ENCODE measurements around the gene LSAMP. TPM values are rescaled to one million over a fixed set of nuclear protein-coding genes. Genes with fewer than 3 reads are reported as not detected.

LSAMP gene
- 10 to 100 TPM; 12.7 to 16.7 (median 14.2) TPM for polyA plus RNA-seq (ENCODE audit: insufficient read length in 4 of 4)

- DNase-seq (ENCODE audit: low read depth in 4 of 4, low spot score in 3 of 4), result no peak
Observed at GRCh38 chr3:116445311-116445841, at the start of gene LSAMP. Gene LSAMP (minus strand): TSS chr3:116445487.

GRCh38 chr3:116492379-116492778 lies 47.1 kb upstream of the LSAMP start:
- DNase-seq (ENCODE audit: low read depth in 4 of 4, low spot score in 3 of 4), result no peak

GRCh38 chr3:116483135-116483534 lies 37.8 kb upstream of the LSAMP start:
- DNase-seq (ENCODE audit: low read depth in 4 of 4, low spot score in 3 of 4), result no peak

GRCh38 chr3:116476691-116477090 lies 31.4 kb upstream of the LSAMP start:
- no peak for DNase-seq (ENCODE audit: low read depth in 4 of 4, low spot score in 3 of 4)

GRCh38 chr3:116474801-116475200 lies 29.5 kb upstream of the LSAMP start:
- DNase-seq (ENCODE audit: low read depth in 4 of 4, low spot score in 3 of 4), result no peak

- DNase-seq (ENCODE audit: low read depth in 4 of 4, low spot score in 3 of 4), result peak in 1 of 4 donors; percentile 8
Observed at GRCh38 chr3:116474032-116474780, 28.9 kb upstream of the LSAMP start.

- no peak for DNase-seq (ENCODE audit: low read depth in 4 of 4, low spot score in 3 of 4)
Observed at GRCh38 chr3:116473602-116474001, 28.3 kb upstream of the LSAMP start.

GRCh38 chr3:116470605-116471197 lies 25.4 kb upstream of the LSAMP start:
- DNase-seq (ENCODE audit: low read depth in 4 of 4, low spot score in 3 of 4), result no peak

- DNase-seq (ENCODE audit: low read depth in 4 of 4, low spot score in 3 of 4), result no peak
Observed at GRCh38 chr3:116469546-116469945, 24.3 kb upstream of the LSAMP start.

- no peak for DNase-seq (ENCODE audit: low read depth in 4 of 4, low spot score in 3 of 4)
Observed at GRCh38 chr3:116464276-116464798, 19.1 kb upstream of the LSAMP start.

- DNase-seq (ENCODE audit: low read depth in 4 of 4, low spot score in 3 of 4), result no peak
Observed at GRCh38 chr3:116453666-116454346, 8.5 kb upstream of the LSAMP start.

GRCh38 chr3:116449546-116450350 lies 4.5 kb upstream of the LSAMP start:
- DNase-seq (ENCODE audit: low read depth in 4 of 4, low spot score in 3 of 4), result no peak

GRCh38 chr3:116445990-116446389 lies 703 bp upstream of the LSAMP start:
- DNase-seq (ENCODE audit: low read depth in 4 of 4, low spot score in 3 of 4), result no peak

- DNase-seq (ENCODE audit: low read depth in 4 of 4, low spot score in 3 of 4), result no peak
Observed at GRCh38 chr3:116444819-116445310, 422 bp downstream of the LSAMP start.

GRCh38 chr3:116444115-116444747 lies 1.1 kb downstream of the LSAMP start:
- DNase-seq (ENCODE audit: low read depth in 4 of 4, low spot score in 3 of 4), result no peak

GRCh38 chr3:116443191-116443661 lies 2.1 kb downstream of the LSAMP start:
- DNase-seq (ENCODE audit: low read depth in 4 of 4, low spot score in 3 of 4), result no peak

GRCh38 chr3:116442331-116443021 lies 2.8 kb downstream of the LSAMP start:
- DNase-seq (ENCODE audit: low read depth in 4 of 4, low spot score in 3 of 4), result no peak

GRCh38 chr3:116441652-116442051 lies 3.6 kb downstream of the LSAMP start:
- DNase-seq (ENCODE audit: low read depth in 4 of 4, low spot score in 3 of 4), result no peak

- DNase-seq (ENCODE audit: low read depth in 4 of 4, low spot score in 3 of 4), result no peak
Observed at GRCh38 chr3:116440196-116440595, 5.1 kb downstream of the LSAMP start.

Measured in right renal pelvis (tissue), 4 donors.